Sigmoid colon (tissue), 7 donors: ENCODE measurements around the gene MAP3K2. TPM values are rescaled to one million over a fixed set of nuclear protein-coding genes. Genes with fewer than 3 reads are reported as not detected.

Source experiments
- DNase-seq: peaks from one replicate; pipeline ENCODE4 v3.0.0-alpha.2; 2019
- H3K27ac ChIP-seq, 4 donors: fragments of 200-600 bp; sonication (generic); one replicate each; pipeline ENCODE4 v1.5.1; 2016 to 2019; ENCODE audit warnings: mild to moderate bottlenecking in 1 of 4
- H3K27me3 ChIP-seq, 3 donors: fragments of 200-600 bp; sonication (generic); one replicate each; pipeline ENCODE4 v1.5.1; 2019; ENCODE audit warnings: mild to moderate bottlenecking in 1 of 3
- H3K36me3 ChIP-seq, 4 donors: fragments of 200-600 bp; sonication (generic); one replicate each; pipeline ENCODE4 v1.5.1; 2016 to 2019
- H3K4me1 ChIP-seq, 4 donors: fragments of 200-600 bp; sonication (generic); one replicate each; pipeline ENCODE4 v1.5.1; 2017 to 2019
- H3K4me3 ChIP-seq, 4 donors: fragments of 200-600 bp; sonication (generic); one replicate each; pipeline ENCODE4 v1.5.1; 2017 to 2019; ENCODE audit warnings: mild to moderate bottlenecking in 2 of 4, moderate library complexity in 1 of 4
- H3K9me3 ChIP-seq, 4 donors: fragments of 200-600 bp in 3 of 4; sonication (generic) in 3 of 4; one replicate each; pipeline versions ENCODE4 v1.5.1 to v1.6.1; 2013 to 2019
- EP300 ChIP-seq, 4 donors: sonication (generic); formaldehyde crosslinking; IDR thresholded peaks; one replicate each; pipeline ENCODE4 v1.6.1; 2017; ENCODE audit warnings: antibody characterized with exemption in 4 of 4
- POLR2A ChIP-seq, 2 donors: fragments of 450-650 bp; IDR thresholded peaks; one replicate each; pipeline ENCODE4 v1.6.1; 2016; ENCODE audit warnings: antibody characterized with exemption in 2 of 2, mild to moderate bottlenecking in 2 of 2, moderate library complexity in 2 of 2
- POLR2AphosphoS5 ChIP-seq, 4 donors: sonication (generic); formaldehyde crosslinking; IDR thresholded peaks; one replicate each; pipeline ENCODE4 v1.6.1; 2017; ENCODE audit warnings: antibody characterized with exemption in 4 of 4
- WGBS, 2 donors: extraction: QIAGEN DNeasy Blood & Tissue Kit; methylation state at CpG; one replicate each; pipeline ENCODE4 v1.1.7; 2013; 5-methylcytosine and 5-hydroxymethylcytosine counted together
- intact Hi-C: fragments of 100-400 bp; cut with DNase I; formaldehyde crosslinking; loops from one replicate; pipeline ENCODE4 v1.15.1; 2023
- polyA plus RNA-seq, 3 donors: library from polyadenylated mRNA; stranded (reverse); fragments of 200-250 nt; gene quantifications; one replicate each; pipeline ENCODE4 v1.2.3, GENCODE V29; 2013
- total RNA-seq, 4 donors: library from RNA; depleted of rRNA; stranded (reverse); fragments of >200 nt; gene quantifications; one replicate each; pipeline ENCODE4 v1.1.0, GENCODE V29; 2016
- TF ChIP-seq, protein P1 (sequence below), 4 experiments: fragments of 450-650 bp in 3 of 4; fragments of 200-600 bp in 1 of 4; IDR thresholded peaks; one replicate each; pipeline ENCODE4 v1.5.1; 2016 to 2019; ENCODE audit warnings: antibody characterized with exemption in 4 of 4, mild to moderate bottlenecking in 3 of 4, moderate library complexity in 2 of 4
- donor health status: healthy with polysubstance abuse.
- donor health status: Bipolar disorder and iron deficiency.
- donor health status: healthy.

MAP3K2 gene
- total and polyA plus RNA-seq, 7 donors: 9.0 to 52.2 (median 39.9) TPM

DNA sequence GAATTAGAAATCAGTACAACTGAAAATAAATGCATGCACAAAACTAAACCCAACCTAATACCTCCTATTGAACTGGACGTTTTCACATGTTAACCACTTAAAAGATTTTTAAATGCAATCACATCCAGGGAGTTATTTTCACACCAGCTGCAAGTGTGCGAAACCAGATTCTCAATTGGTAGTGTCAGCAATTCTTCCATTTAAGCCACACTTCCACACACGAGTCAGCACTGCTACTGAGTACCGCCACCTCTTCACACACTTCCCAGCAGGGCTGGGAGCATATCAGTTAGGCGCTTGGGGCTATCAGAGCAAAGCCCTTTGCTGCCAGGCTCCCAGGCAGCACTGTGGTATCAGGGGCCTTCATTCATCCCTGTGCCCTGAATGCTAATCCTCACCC, 108.0 kb downstream of the MAP3K2 start:
- DNase-seq: no peak
- Histone ChIP-seq H3K27me3 (no peaks in the 10 kb centered on the region), H3K4me1 (no peaks in the 10 kb centered on the region), H3K27ac (no peak overlapping the region), H3K4me3 (no peak overlapping the region), H3K9me3 (no peaks in the 10 kb centered on the region), H3K36me3 (peaks cover 18 to 96% (median 50%) of the 10 kb centered on the region in 4 donors)
- intact Hi-C loops: no loop called here
- 89% methylated on average over 5 of the region's 5 CpGs for WGBS, 2 donors
- TF ChIP-seq EP300 (IDR thresholded peaks at IDR 0.05) (no peak), POLR2A (IDR thresholded peaks at IDR 0.05) (no peak), POLR2AphosphoS5 (IDR thresholded peaks at IDR 0.05) (no peak)
- TF ChIP-seq, protein P1, sequence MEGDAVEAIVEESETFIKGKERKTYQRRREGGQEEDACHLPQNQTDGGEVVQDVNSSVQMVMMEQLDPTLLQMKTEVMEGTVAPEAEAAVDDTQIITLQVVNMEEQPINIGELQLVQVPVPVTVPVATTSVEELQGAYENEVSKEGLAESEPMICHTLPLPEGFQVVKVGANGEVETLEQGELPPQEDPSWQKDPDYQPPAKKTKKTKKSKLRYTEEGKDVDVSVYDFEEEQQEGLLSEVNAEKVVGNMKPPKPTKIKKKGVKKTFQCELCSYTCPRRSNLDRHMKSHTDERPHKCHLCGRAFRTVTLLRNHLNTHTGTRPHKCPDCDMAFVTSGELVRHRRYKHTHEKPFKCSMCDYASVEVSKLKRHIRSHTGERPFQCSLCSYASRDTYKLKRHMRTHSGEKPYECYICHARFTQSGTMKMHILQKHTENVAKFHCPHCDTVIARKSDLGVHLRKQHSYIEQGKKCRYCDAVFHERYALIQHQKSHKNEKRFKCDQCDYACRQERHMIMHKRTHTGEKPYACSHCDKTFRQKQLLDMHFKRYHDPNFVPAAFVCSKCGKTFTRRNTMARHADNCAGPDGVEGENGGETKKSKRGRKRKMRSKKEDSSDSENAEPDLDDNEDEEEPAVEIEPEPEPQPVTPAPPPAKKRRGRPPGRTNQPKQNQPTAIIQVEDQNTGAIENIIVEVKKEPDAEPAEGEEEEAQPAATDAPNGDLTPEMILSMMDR (IDR thresholded peaks at IDR 0.05): no peak

DNA sequence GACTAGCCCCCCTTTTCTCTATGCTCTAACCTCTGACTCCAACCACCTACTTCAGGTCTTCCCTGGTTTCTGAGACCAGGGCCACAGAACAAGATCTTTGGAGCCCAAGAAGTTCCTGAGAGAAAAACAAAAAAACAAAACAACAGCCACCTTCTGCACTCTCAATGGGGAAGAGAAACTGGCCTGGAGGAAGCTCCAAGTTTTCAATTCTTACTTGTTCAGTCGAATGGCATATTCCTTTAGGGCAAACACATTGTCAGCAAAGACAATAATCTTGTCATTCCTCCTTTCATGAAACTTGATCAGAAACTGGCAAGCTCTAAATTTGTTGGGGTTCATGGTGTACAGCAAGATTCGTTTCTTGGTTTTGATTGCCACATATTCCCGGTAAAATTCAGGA, 108.8 kb downstream of the MAP3K2 start:
- Histone ChIP-seq H3K36me3 (peaks cover 14 to 96% (median 48%) of the 10 kb centered on the region in 4 donors), H3K9me3 (no peaks in the 10 kb centered on the region), H3K27me3 (no peaks in the 10 kb centered on the region), H3K4me3 (no peak overlapping the region), H3K4me1 (no peaks in the 10 kb centered on the region), H3K27ac (no peak overlapping the region)
- 78 to 92% methylated on average over 3 of the region's 3 CpGs for WGBS, 2 donors
- TF ChIP-seq EP300 (IDR thresholded peaks at IDR 0.05): no peak
- TF ChIP-seq, protein P1 (IDR thresholded peaks at IDR 0.05): no peak
- no peak for TF ChIP-seq POLR2AphosphoS5 (IDR thresholded peaks at IDR 0.05)
- TF ChIP-seq POLR2A (IDR thresholded peaks at IDR 0.05): no peak
- no peak for DNase-seq
- intact Hi-C loops: no loop called here

DNA sequence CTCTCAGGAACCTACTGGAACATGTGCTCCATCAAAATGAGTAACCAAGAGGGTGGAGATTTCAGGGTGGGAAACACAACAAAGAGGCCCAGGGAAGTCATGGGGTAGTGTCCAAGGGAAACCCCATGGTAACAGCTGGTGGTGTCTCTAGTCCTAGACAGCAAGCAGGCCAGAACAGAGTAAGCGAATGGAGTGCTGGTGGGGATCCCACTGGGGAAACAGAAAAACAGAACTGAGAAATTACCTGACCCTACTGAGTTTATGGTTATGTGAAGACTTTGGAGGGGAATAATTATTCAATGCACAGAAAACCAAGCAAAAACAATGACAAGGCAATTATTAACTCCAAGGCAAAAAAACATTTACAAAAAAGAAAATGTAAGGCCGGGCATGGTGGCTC, 110.7 kb downstream of the MAP3K2 start:
- no peaks in the 10 kb centered on the region for H3K27me3 ChIP-seq
- no peak overlapping the region for H3K4me3 ChIP-seq
- no peak overlapping the region for H3K27ac ChIP-seq
- no peak for DNase-seq
- peaks cover 6 to 98% (median 49%) of the 10 kb centered on the region in 4 donors for H3K36me3 ChIP-seq
- 79 to 96% methylated on average over 2 of the region's 2 CpGs for WGBS, 2 donors
- intact Hi-C loops: no loop called here
- no peaks in the 10 kb centered on the region for H3K9me3 ChIP-seq
- TF ChIP-seq EP300 (IDR thresholded peaks at IDR 0.05): no peak
- no peak for TF ChIP-seq POLR2A (IDR thresholded peaks at IDR 0.05)
- no peak for TF ChIP-seq POLR2AphosphoS5 (IDR thresholded peaks at IDR 0.05)
- H3K4me1 ChIP-seq: no peaks in the 10 kb centered on the region

DNA sequence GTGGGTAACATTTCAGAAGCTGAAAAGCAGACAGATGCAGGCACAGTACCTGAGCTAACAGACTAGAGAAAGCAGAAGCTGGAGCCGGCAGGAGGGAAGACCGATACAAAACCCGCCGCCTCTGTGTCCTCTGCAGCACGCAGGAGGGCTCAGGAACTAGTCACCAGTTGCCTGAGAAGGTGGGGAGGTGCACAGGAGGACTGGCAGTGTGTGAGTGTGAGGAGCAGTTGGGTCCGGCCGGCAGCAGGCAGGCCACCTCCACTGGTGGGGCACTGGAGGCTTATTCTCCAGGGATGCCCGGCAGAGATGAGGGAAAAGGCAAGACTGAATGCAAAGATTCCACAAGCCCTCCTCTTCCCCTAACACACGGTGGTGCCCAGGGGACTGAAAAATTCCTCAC, 112.0 kb downstream of the MAP3K2 start:
- Histone ChIP-seq H3K27ac (no peak overlapping the region), H3K4me1 (no peaks in the 10 kb centered on the region), H3K9me3 (no peaks in the 10 kb centered on the region), H3K27me3 (no peaks in the 10 kb centered on the region), H3K4me3 (no peak overlapping the region), H3K36me3 (peaks cover 16 to 100% (median 59%) of the 10 kb centered on the region in 4 donors)
- intact Hi-C loops: no loop called here
- no peak for DNase-seq
- WGBS, 2 donors: 94 to 95% methylated on average over 9 of the region's 9 CpGs
- TF ChIP-seq, protein P1 (IDR thresholded peaks at IDR 0.05): no peak
- no peak for TF ChIP-seq POLR2A (IDR thresholded peaks at IDR 0.05)
- no peak for TF ChIP-seq POLR2AphosphoS5 (IDR thresholded peaks at IDR 0.05)
- no peak for TF ChIP-seq EP300 (IDR thresholded peaks at IDR 0.05)

DNA sequence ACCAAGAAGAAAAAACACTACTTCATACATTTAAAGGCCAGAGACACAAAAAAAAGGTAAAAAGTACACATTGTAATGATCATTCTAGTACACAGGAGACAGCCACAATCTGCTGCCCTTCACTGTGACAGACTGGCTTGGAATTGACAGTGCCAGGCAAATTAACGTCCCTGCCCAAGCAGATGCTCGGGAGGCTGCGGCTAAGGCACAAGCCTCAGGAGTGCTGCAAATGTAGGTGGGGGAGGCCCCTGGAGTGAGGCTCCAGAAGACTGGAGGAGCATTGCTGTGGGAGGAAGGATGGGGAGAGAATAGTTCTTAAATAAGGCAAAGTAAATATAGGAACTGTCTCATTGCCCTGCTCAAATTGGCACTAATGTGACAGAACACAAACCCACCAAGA, 112.4 kb downstream of the MAP3K2 start:
- H3K27me3 ChIP-seq: no peaks in the 10 kb centered on the region
- no peak overlapping the region for H3K4me3 ChIP-seq
- H3K9me3 ChIP-seq: no peaks in the 10 kb centered on the region
- H3K4me1 ChIP-seq: no peaks in the 10 kb centered on the region
- TF ChIP-seq POLR2AphosphoS5 (IDR thresholded peaks at IDR 0.05): no peak
- no peak for TF ChIP-seq POLR2A (IDR thresholded peaks at IDR 0.05)
- TF ChIP-seq, protein P1 (IDR thresholded peaks at IDR 0.05): no peak
- no peak for TF ChIP-seq EP300 (IDR thresholded peaks at IDR 0.05)
- DNase-seq: no peak
- H3K36me3 ChIP-seq: peaks cover 20 to 100% (median 59%) of the 10 kb centered on the region in 4 donors
- intact Hi-C loops: no loop called here
- H3K27ac ChIP-seq: no peak overlapping the region
- WGBS, 2 donors: 93 to 94% methylated on average over 3 of the region's 3 CpGs
